ENCODE measurements around the gene NME7.

Gene NME7

DNA sequence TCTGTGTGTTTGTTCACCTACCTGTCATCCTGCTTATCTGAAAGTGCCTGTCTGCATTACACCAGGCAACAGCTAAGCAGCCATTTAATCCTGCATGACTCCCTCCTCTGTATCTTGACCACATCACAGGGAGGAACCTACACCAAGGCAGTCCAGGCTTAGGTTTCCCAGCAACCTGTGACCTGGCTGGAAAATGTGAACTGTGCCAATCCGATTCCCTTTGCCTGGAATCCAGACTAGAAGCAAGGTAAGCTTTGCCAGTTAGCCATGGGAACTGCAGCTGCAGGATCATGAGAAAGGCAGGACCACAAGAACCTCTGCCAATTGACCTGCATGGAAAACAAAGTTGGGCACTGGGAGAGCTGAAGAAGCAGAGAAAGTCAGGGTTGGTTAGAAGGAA is 267.4 kb downstream of the NME7 start:
- no peak for DNase-seq (ENCODE audit: low read depth)
- TF ChIP-seq, protein P1, sequence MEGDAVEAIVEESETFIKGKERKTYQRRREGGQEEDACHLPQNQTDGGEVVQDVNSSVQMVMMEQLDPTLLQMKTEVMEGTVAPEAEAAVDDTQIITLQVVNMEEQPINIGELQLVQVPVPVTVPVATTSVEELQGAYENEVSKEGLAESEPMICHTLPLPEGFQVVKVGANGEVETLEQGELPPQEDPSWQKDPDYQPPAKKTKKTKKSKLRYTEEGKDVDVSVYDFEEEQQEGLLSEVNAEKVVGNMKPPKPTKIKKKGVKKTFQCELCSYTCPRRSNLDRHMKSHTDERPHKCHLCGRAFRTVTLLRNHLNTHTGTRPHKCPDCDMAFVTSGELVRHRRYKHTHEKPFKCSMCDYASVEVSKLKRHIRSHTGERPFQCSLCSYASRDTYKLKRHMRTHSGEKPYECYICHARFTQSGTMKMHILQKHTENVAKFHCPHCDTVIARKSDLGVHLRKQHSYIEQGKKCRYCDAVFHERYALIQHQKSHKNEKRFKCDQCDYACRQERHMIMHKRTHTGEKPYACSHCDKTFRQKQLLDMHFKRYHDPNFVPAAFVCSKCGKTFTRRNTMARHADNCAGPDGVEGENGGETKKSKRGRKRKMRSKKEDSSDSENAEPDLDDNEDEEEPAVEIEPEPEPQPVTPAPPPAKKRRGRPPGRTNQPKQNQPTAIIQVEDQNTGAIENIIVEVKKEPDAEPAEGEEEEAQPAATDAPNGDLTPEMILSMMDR (IDR thresholded peaks at IDR 0.05; ENCODE audit: control insufficient read depth, insufficient read depth, low read depth, low read length, missing control alignments) = no peak
- no peak overlapping the region for H3K4me3 ChIP-seq (ENCODE audit: control insufficient read depth, low read depth, low read length)

DNA sequence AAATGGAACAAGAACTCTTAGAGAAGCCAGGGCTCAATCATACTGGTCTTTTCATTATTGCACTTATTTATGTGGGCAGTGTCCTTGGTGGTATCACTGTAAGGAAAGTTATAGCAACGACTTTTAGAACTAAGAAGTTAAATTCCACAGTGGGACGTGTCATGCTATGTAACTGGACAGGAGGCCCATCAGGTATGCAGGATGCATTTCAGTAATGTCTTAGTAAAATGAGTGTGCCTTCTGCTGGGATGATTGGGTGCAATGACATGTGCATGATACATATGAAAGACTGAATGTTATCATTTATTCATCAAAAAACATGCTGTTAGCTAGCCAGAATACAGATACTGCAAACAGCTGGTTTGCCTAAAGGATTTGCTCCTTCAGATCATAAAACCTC is 268.0 kb downstream of the NME7 start:
- DNase-seq (ENCODE audit: low read depth) = no peak
- TF ChIP-seq, protein P1 (IDR thresholded peaks at IDR 0.05; ENCODE audit: control insufficient read depth, insufficient read depth, low read depth, low read length, missing control alignments) = no peak
- no peak overlapping the region for H3K4me3 ChIP-seq (ENCODE audit: control insufficient read depth, low read depth, low read length)

DNA sequence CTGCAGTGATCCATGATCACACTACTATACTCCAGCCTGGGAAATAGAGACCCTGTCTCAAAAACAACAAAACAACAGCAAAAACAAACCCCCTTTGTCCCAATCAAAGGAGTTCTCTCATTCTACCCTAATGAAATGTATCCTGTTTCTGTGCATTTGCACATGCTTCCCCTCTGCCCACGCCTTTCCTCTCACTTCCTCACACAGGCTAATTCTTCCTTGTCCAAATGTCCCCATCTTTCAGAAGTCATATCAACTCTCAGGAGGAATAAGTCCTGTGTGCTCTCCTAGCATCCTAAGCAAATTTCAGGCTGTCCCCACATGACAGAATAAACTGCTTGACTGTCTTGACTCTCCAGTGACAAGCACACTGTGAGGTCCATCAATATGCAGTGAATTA is 269.2 kb downstream of the NME7 start:
- no peak for DNase-seq (ENCODE audit: low read depth)
- TF ChIP-seq, protein P1 (IDR thresholded peaks at IDR 0.05; ENCODE audit: control insufficient read depth, insufficient read depth, low read depth, low read length, missing control alignments) = no peak
- no peak overlapping the region for H3K4me3 ChIP-seq (ENCODE audit: control insufficient read depth, low read depth, low read length)

DNA sequence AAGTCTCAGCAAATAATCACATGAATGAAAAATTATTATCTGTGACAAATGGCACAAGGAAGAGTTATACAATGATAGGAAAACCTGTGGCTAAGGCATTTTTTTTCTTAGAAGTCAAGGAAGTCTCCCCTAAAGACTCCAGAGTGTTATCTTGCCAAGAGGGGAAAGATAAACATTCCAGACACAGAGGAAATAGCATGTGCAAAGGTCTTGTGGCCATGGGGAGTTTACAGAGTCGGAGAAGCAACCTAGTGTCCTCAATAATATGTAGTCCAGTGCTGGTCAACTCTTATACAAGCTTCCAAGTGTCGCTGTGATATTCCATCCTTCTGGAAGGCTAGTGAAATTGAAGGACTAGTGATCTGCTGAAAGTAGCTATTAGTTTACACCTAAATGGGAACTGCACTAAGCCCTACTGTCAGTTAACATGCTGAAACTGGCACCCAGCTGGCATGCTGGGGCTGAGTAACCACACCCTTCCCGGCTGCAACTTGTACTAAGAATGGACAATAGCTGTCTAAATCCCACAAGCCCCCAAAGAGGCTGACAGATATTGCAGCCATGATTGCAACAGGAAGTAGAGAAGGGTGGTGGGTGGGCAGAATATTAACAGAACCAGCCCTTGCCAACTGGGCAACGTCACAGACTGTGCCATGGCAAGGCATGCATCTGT is 272.6 kb downstream of the NME7 start:
- TF ChIP-seq, protein P1 (IDR thresholded peaks at IDR 0.05; ENCODE audit: control insufficient read depth, insufficient read depth, low read depth, low read length, missing control alignments) = no peak
- H3K4me3 ChIP-seq (ENCODE audit: control insufficient read depth, low read depth, low read length) = no peak overlapping the region
- no peak for DNase-seq (ENCODE audit: low read depth)

DNA sequence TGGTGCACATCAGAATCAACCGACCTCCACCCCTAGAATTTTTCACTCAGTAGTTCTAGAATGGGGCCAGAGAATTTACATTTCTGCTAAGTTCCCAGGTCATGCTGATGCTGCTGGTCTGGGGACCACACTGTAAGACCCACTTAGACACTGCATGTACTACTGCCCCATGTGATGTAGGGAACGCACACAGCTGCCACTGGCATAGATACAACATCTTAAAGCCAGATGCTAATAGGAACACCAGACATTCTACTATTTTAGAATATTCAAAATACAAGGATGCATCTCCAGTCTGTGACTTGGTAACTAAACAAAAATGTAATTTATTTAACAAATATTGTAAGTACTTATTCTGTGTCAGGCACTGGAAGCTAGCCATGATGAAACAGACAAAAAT is 275.2 kb downstream of the NME7 start:
- no peak for DNase-seq (ENCODE audit: low read depth)
- TF ChIP-seq, protein P1 (IDR thresholded peaks at IDR 0.05; ENCODE audit: control insufficient read depth, insufficient read depth, low read depth, low read length, missing control alignments) = no peak
- H3K4me3 ChIP-seq (ENCODE audit: control insufficient read depth, low read depth, low read length) = no peak overlapping the region

DNA sequence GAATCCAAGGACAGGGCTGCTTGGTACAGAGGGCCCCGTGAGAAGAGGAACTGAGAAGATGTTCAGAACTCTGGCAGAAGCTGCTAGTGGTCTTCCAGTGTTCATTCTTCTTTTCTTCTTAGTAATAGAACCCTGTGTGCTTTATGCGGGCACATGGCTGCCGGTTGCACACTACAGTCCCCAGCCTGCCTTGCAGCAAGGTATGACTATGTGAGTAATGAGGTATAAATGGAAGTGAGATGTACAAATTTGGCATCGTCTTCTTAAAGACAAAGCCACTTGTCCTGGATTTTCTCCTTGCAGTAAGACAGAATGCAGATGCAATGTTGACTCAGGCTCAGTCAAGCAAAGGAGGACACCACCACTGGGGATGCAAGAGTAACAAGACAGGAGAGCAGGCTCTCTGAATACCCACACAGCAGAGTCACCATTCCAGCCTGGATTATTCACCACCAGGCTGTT is 276.1 kb downstream of the NME7 start:
- TF ChIP-seq, protein P1 (IDR thresholded peaks at IDR 0.05; ENCODE audit: control insufficient read depth, insufficient read depth, low read depth, low read length, missing control alignments) = no peak
- no peak overlapping the region for H3K4me3 ChIP-seq (ENCODE audit: control insufficient read depth, low read depth, low read length)
- DNase-seq (ENCODE audit: low read depth) = no peak

Measured in AG09309 (cell line).